Kidney tubule cell (primary cell): ENCODE data around the gene ZNF516.
A peak's percentile ranks its signal among the peaks of the same experiment; 100 is the strongest.

Source experiments
- DNase-seq: peaks from one replicate; pipeline ENCODE4 v3.0.0-alpha.2; 2018; ENCODE audit warnings: low spot score

Gene ZNF516

DNA sequence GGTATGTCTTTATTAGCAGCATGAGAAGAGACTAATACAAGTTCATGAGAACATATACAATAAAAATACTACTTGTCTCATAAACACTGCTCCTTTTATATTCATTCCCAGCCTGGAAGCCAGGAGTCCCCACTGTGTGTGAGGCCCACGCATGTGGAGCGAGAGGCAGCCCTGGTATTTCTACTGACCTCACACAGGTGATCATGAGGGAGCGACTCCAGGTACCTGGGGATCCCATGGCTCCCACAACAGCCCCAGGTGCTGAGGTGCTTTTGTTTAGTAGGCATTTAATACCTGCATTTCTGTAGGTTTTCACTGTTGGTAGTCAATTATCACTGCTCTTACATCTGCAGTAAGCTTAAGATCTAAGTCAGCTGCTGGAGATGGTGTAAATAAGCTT is 75.2 kb downstream of the ZNF516 start:
- DNase-seq: no peak

GRCh38 chr18:76416911-76417310 is 78.1 kb downstream of the ZNF516 start:
- no peak for DNase-seq

- no peak for DNase-seq
Observed at GRCh38 chr18:76414936-76415621, 80.0 kb downstream of the ZNF516 start.

DNA sequence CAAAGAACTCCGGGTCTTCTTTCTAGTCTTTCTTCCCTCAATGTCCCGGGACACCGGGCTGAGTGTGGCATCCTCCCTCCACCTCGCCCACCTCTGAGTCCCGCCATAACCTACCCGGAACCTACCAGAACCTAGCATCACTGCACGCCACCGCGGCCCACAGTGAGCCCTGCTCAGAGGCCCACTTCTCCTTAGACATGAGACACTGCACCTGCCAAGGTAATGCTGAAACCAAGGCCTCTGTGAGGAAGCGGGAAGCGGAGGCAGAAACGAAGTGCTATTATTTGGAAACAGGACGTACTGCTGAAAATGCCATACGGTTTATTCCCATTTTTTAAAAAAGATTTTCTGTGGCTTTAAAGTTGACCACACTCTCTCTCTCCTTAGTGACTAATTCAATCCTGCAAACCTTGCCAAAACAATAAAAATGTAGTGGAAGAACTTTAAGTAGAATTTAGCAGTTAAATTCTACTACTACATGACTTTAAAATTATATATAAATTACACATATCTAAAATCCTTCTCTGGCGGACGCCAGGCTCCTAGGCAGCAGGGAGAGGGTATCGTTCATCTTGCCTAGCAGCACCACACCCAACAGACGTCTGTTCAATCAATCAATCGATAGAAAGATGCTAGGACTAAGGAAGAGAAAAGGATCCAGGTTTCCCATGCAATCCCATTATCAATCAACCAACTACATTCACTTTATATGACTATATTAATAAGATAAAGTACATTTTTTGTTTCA is 82.0 kb downstream of the ZNF516 start:
- DNase-seq: no peak

DNA sequence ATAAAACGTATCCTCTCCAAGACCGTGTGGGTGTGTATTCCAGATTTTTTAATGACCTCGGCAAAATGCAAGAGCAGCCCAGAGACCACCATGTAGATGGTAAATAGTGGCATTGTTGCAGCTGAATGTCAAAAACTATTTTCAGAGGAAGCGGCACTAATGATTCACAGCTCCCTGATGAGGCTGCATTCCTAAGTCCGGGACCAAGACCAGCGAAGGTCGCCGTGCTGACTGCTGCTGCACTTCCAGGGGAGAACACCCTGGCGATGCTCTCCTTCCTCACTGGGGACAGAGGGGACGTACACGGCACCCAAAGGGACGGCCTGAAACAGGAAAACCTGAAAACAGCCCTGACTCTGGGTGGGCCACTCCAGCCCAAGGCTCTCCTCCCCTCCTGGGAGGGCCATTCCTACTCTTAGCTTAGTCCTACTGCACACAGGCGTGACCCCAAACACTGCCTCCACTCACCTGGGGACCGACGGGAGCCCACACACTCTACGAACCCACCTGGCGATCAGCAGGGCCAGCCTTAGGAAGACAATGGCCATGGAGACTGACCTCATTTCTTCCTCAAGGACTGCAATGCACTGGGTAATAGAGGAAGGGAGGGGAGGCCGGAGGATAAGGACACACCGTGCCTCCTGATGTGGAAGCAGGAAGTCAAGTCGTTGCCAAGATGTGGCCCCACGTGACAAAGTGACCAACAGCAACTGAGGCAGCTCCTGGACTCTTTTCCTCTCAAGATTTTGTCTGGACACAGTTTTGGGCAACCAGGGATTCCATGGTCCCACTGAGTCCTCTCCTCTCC is 82.8 kb downstream of the ZNF516 start:
- DNase-seq: peak; percentile 42

DNA sequence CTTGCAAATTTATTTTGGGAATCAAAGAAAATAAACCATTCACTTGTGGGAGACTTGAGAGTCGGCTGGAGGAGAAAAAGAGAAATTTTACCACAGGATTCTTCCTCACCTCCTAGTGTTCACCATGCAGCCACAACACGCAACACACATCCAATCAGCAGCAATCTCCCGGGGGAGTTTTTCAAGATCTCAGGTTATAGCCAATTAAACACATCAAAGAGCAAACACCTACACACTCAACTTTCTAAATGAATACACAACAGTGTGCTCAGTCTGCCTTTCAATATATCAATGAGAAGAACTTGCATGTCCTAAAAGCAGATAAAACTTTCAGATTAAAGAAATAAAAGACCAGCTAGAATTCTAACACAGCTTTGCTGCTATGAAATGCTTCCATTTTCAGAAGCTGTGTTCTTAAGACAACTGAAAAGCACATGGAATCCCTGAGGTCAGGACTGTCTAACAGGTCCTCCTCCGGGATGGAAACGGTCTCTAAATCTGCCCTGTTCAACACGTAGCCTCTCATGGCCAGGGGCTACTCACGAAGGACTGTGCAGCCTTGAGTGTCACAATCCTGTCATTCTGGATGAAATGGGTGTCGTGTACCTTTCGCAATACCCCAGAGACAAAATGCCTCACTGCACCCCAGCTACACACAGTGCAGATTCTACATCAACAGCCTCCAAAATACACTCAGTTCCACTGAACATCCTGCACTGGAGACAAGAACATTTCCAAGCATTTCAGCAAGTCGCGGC is 84.2 kb downstream of the ZNF516 start:
- DNase-seq: no peak

- no peak for DNase-seq
Observed at GRCh38 chr18:76410033-76410432, 85.0 kb downstream of the ZNF516 start.

DNA sequence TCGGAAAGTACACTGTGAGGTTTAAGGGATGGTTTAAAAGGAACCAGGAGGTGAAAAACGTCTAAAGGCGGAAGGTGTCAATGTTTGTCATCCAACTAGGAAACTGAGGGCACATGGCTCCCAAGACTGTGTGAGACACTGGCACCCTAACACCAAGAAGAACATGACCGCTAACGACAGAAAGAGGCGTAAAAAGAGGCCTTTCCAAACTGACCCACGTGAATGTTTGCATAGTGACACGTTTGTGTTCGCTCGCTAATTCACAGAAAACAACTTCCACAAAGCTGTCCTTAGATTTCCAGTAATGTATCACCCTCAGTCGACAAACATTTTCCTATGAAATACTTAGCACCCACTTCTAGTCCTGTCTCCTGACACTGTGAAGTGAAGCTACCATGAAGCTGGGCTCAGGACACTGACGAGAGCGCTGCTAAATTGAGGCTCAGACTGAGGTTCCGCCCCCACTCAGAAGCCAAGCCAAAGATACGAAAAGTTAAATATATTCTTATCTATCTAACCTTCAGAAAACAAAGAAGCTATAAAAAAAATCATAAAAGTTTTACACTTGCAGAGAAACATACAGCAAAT is 86.5 kb downstream of the ZNF516 start:
- DNase-seq: no peak

GRCh38 chr18:76407681-76408080 is 87.4 kb downstream of the ZNF516 start:
- no peak for DNase-seq

- no peak for DNase-seq
Observed at GRCh38 chr18:76406791-76407190, 88.3 kb downstream of the ZNF516 start.

GRCh38 chr18:76405681-76406356 is 89.2 kb downstream of the ZNF516 start:
- DNase-seq: peak; percentile 41

DNA sequence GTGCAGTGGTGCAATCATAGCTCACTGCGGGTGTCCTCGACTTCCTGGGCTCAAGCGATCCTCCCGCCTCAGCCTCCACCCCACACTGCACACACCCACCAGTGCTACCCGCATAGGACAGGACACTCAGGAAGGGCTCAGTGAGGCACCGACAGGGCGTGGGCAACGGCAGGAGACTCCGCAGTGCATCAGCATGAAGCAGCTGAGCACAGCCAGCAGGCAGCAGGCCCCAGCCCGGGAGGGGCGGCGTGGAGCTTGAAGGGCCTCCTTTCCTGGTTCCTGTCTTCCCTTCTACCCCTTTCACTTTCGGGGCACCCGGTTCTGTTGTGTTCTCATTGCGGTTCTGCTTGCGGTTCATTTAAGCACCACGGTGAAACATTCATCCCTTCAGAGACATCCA is 89.8 kb downstream of the ZNF516 start:
- no peak for DNase-seq

- no peak for DNase-seq
Observed at GRCh38 chr18:76404345-76404831, 90.7 kb downstream of the ZNF516 start.

GRCh38 chr18:76402026-76402990 is 92.7 kb downstream of the ZNF516 start:
- DNase-seq: no peak

GRCh38 chr18:76401498-76401897 is 93.5 kb downstream of the ZNF516 start:
- DNase-seq: no peak

GRCh38 chr18:76399613-76400391 is 95.2 kb downstream of the ZNF516 start:
- DNase-seq: no peak

DNA sequence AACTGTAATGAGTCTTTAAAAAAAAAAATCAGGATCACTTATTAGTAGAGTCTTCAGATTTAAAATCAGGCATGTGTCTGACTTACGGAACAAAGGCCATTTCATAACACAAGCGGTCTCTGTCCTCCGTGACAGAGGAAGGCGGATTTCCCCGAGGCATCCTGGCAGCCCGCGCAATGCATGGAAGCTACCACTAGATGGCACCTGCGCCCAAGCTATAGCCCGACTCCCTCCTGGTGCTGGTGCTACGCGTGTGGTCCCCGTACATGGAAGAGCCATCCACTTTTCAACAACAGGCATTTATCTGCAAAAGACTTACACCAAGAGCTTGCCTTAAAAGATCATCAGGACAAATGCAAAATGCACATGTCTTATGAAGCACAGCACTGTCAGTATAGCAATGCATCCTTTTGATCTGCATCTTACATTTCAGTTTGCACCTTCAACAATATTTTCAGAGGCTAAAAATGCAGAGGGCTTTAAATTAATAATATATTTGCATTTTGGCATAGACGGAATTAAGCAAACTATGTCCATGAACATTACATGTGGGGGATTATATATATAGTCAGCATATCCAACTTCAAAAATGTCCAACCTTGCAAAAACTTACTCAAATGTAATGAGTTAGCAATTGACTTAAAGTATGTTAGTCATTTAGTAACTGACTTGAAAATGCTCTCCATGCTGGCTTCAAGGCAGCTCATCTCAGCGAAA is 96.0 kb downstream of the ZNF516 start:
- DNase-seq: peak; percentile 71

- no peak for DNase-seq
Observed at GRCh38 chr18:76398295-76398694, 96.7 kb downstream of the ZNF516 start.
